GM21447 (cell line): ENCODE data around the gene DCXR.

Experiments used
- ATAC-seq: cut with Tn5 transposase; IDR thresholded peaks from one replicate; pipeline ENCODE4 v1.9.1; 2021; ENCODE audit not compliant: unreplicated experiment

The DCXR gene

DNA sequence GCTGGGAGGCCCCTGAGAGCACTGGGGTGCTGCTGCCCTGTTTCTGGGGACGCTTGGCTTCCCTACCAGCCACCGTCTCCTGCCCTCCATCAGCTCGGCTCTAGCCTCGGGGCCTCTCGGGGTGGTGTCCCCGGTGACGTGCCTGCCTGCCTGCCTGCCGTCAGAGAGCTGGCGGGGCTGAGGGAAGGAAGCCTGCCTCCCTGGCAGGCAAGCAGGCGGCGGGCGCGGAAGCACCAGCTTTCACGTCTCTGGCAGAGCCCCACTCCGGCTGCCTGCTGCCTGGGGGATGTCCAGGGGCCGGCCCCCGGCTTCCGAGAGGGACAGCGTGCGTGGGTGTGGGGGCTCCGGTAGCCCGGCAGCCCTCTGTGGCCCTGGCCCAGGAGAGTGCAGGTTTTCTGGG lies 24.2 kb downstream of the DCXR start:
- no peak for ATAC-seq

DNA sequence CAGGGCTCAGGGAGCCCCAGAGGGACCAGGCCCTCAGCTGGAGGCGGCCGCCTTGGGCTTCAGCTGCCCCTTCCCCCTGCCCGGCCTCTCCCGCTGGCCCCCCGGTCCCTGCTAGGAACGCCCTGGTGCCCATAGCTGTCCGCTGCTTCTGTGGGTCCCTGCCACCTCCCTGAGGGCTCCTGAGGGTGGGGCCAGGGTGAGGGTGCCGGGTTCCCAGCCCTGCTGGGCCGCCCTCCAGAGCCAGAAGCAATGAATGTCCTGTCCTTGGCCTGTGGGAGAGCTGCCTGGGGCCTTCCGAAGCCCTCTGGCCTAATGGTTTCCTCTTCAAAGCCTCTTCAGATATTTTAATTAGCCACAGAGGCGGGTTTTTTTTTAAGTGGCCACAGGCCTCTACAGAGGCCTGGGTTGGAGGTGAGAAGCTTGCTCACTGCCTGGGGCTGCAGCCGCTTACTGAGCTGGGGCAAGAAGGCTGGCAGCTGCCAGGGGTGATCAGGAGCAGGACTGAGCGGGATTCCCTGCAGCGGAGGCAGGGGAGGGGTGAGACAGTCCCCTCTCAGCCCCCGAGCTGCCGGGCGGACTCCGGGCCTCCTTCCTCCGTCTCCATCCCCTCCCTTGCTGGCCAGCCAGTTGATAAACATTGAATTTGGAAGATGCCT lies 24.7 kb downstream of the DCXR start:
- no peak for ATAC-seq

DNA sequence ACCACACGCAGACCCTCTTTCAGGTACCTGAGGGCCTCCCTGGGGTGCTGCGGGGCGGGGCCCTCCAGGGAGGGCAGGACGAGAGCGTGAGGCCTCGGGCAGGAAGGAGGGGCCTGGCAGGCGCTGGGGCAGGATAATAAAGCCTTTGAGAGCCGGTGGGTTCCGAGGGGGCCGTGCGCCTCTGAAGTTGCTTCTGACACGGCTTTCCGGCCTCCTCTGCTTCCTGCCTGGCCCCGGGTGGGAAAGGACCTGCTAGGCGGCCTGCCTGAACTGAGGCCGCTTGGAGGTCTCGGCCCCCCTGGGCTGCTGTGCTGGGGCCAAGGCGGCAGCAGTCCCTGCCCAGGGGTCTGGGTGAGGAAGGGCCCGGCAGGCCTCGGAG lies 25.2 kb downstream of the DCXR start:
- ATAC-seq, result no peak

DNA sequence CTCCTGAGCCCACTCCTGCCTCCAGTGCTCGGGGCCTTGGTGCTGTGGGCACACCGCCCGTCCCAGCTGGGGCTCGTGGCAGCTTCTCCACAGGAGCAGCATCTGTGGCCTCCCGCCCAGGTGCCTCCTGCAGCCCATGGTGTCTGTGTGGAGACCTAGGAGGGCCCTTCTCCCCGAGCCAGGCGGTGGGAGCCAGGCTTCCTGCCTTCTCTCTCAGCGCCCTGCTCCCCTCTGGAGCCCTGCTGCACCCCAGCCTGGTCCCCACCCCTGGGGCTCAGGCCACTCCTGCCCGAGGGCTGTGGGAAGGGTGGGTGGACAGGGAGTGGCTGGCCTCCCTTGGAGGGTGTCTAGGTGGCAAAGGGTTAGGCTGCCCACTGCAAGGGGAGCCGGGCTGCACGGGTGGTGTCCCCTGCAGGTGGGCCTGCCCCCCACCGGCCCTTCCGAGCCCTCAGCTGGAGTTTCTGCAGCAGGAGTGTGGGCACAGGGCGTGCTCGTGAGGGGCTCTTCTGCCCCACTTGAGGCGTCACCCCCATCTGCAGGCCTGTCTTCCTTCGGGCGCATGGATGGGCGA lies 25.8 kb downstream of the DCXR start:
- ATAC-seq, result no peak

DNA sequence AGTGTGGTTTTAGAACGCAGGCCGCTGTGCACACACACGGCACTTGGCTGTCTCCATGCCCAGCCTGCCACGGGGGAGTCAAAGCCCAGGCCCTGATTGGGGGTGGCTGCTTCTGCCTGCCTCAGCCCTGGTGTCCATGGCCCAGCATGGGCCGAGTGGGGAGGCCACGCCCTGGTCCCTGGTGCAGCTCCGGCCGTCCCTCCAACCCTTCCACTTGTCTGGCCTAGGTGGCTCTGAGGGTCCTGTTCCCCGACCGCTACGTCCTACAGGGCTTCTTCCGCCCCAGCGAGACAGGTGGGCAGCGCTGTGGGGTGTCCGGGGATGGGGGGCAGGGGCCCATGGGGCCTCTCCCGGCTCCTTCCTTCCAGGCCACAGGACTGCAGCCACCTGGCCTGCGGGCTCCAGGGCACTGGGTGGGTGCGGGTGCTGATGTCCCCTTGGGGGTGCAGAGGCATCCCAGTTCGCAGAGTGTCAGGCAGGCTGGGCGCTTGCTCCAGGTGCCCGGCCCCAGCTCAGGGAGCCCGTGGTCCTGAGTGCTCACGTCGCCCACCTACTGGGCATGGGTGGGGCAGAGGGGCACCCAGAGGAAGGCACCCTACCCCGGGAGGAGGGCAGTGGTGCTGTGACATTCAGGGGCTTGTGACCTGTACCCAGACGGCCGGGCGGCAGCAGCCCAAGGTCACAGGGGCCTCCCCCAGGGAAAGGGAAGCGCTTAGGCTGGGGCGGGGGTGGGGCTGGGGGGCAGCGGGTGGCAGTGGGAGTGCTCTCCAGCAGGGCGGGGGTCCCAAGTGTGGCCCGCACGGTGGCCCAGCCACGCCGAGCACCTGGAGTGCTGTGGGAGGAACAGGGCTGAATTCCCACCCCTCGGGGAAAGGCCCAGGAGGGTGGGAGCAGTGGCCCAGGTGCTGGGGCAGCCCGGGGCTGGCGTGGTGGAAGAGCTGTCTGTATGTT lies 26.6 kb downstream of the DCXR start:
- no peak for ATAC-seq

DNA sequence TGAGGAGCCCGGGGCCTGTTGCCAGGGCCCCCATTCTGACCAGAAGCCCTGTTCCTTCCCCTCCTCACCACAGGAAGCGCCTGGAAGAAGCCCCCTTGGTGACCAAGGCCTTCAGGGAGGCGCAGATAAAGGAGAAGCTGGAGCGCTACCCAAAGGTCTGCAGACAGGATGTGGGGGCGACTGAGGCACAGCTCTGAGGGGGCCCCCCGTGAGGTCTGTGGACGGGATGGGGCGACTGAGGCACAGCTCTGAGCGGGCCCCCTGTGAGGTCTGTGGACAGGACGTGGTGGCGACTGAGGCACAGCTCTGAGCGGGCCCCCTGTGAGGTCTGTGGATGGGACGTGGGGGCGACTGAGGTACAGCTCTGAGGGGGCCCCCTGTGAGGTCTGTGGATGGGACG lies 28.1 kb downstream of the DCXR start:
- no peak for ATAC-seq

DNA sequence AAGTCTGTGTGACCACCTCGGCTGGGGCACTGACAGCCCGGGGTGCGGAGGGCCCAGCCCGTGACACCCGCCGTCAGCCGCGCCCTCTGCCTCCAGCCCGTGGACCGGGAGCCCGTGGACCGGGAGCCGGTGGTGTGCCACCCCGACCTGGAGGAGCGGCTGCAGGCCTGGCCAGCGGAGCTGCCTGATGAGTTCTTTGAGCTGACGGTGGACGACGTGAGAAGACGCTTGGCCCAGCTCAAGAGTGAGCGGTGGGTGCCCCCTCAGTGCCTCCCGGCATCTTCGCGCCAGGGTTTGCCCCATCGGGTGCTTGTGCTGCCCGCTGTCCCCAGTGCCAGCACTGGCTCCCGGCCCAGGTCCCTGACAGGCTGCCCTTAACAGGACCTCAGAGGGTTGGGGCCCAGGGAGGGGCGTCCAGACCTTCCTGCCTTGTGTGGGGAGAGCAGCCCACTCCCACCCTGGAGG lies 28.5 kb downstream of the DCXR start:
- ATAC-seq, result no peak

DNA sequence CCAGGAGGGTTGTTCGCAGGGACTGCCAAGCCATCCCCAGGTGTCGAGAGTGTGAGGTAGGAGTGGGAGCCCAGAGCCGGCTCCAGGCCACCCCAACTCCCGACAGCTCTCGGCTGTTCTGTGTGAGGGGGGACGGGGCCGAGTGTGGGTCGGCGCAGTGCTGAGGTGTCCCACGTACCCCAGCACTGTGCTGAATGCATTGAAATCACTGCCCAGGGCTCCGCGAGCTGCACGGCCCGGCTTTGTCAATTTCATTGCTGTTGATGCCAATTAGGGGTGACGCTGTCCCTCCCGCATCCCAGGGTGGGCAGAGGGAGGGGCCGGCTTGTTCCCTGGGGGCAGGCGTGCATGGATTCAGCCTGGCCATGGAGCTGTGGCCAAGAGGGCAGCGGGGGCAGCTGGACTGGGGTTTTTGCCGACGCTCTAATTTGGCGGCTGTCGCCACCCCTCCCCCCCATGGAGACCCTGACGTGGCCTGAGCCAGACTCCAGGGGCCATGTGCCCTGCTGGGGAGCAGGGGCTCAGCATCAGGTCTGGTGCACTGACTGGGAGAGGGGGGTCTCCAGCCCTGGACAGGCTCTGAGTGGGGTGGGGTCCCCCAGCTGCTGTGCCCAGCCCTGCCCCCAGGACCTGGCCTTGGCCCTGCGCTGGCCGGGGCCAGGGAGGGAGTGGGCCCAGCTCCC lies 29.1 kb downstream of the DCXR start:
- no peak for ATAC-seq

DNA sequence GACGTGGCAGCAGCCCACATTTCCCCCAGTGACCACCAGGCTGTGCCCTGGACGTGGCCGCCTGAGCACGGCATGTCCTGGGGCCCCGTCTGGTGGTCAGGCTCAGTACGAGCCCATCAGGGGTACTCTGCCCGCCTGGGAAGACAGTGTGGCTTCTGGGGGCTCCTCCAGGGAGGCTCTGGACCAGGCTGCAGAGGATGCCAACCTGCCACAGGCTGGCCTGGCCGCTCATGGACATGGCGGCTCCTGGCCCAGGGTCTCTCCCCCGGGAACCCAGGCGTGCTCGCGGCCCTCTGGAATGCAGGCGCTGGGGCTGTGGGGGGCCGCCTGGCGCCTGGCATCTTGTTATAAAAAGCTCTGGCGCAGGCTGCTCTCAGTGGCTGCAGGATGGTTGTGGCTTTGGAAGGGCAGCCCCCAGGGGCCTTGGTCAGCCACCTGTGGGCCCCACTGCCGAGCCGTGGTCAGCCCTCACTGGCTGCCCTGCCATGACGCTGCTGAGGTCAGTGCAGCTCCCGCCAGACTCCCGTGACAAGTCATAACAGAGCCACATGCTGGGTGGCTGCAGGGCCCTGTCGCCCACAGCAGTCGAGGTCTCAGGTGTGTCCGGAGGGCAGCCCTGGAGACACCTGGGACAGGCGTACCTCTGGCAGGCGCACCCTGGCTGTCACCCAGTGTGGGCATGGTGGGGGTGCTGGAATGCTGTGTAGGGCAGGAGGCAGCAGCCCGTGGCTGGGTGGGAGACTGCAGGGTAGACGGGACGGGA lies 29.8 kb downstream of the DCXR start:
- no peak for ATAC-seq

DNA sequence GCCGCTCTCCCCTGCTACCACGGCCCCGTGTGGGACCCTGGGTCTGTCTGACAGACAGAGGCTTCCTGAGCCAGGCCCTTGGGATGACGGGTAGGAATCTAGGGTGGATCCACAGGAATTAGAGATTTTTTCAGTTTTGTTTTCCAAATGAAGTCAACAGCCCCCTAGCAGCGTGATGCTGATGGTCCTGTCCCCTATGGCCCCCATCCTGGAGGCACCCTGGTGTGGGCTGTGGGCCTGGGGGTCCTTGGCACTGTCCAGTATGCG lies 30.3 kb downstream of the DCXR start:
- ATAC-seq, result no peak

DNA sequence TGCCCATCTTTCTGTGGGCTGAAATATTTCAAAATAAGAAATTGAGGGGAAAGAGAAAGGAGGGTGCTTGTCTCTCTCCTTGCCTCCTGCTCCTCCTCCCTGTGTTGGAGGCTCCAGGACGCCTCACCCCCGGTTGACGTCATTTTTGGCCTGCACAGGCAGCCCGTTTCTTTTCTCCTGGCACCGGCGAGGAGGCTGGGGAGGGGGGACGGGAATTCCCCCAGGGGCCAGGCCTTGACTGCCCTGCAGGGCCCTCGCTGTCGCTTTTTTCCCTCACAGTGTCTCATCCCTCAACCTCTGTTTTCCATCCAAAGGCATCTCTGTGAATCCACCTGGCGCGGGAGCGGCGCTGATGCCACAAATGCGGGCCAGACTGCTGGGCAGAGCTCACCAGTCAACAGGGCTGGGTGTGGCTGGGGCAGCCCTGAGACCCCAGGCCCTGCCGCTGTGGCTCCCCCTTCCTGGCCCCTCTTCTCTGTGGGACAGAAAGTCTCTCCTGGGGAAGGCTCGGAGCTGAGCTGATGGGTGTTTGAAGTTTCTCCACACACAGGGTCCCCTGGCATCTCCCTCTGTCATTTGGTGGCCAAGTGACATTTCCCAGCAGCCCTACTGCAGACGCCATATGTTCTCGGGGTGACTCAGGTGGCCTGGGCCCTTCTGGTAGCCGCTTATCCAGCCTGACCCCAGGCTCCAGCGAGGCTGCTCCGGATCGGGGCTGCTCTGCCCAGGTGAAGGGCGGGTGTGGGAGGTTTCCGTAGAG lies 30.8 kb downstream of the DCXR start:
- ATAC-seq, result no peak

DNA sequence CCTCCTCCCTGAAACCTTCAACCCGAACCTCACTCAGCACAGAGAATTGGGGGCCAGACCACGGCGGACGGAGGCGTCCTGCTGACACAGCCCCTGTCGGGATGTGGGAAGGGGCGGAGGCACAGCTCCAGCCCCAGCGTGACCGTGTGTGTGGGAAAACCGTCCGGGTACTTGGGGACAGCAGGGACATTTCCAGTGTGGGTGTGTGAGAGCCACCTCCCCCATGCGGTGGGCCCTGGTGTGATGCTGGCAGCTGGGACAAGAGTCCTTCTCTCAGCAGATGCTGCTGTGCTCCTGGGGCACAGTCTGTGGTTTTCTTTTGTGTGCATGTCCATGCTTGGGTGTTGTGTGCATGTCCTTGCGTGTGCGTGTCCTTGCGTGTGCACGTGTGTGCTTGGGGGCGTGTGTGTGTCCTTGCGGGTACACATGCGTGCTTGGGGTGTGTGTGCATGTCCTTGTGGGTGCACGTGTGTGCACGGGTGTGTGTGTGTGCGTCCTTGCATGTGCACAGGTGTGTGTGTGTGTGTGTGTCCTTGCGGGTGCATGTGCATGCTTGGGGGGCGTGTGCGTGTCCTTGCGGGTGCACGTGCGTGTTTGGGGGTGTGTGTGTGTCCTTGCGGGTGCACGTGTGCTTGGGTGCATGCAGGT lies 31.7 kb downstream of the DCXR start:
- ATAC-seq, result no peak

DNA sequence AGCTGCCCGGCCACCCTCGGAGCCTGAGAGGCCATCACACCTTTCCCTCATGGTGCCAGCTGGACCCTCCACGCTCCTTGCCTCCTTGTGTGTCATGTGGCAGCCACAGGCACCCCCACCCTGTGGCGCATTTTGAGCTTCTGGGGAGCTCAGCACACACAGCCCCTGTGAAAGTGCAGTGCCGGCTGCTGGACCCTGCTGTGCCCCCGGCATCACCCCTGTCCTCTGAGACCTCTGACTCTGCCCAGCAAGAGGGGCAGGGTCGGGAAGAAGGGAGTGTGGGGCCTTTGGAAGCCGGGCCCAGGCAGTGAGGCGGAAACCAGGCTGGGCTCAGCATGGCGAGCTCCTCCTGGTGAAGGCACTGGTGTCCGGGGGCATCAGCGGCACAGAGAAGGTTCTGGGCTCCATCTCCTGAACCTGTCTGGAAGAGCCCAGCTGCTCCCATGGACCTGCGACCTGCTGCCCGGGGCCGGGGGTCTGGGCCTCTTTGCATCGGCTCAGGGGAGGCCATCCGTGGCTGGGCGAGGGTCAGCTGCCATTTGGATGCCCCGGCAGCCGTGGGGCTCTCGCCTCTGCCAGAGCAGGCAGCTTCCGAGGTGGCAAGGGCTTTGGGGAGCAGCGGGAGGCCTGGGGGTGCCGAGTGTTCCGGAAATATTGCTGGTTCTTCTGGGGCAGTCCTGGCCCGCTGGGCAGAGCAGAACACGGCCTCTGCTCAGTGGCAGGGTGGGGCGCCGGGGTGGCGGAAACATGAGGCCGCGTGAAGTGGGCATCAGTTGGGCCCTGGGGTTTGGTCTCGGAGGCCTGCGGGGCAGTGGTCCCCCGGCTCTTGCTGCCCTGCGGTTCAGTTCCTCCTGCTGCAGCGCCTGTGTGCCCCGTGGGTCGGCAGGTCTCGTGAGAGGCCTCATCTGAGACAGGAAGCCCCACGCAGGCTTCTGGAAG lies 32.7 kb downstream of the DCXR start:
- no peak for ATAC-seq

DNA sequence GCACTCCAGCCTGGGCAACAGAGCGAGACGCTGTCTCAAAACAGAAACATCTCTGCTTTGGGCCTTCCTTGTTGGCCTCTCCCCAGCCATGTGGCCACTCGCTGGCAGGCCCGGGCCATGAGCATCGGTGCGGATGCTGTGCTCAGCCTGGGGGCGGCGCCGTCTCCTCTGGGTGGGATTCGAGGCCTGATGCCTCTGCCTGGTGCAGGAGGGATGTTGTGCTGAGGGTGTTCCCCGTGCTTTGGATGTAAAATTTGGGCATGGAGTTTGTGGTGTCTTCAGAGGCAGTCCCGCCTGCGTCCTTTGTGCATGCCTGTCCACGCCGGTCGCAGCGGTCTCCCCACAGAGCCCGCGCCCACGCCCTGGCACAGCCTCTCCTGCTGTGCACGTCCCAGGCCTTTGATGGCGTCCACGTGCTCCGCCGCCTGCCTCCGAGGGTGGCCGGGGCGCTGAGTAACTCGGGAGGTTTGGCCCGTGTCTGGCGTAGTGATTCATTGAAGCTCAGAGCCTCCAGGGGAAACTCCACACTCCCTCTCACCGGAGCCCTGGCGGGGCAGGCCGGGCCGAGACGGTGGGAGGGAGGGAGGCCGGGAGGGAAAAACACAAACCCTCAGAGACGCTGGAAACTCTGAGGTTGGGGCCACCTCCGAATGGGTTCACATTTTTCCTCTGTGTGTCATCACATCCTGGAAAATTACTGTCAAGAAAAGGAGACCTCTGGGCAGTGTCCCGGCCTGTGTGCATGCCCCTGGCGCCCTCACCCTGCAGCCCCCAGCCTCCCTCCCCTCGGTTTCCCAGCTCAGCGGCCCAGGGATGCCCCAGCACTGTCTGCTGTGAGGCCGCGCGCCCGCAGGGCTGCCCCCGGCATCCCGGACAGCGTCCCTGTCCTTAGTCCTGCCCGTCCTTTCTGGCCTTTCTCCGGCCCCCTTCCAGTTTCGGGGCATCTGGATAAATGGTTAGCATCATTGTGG lies 33.8 kb downstream of the DCXR start:
- no peak for ATAC-seq

DNA sequence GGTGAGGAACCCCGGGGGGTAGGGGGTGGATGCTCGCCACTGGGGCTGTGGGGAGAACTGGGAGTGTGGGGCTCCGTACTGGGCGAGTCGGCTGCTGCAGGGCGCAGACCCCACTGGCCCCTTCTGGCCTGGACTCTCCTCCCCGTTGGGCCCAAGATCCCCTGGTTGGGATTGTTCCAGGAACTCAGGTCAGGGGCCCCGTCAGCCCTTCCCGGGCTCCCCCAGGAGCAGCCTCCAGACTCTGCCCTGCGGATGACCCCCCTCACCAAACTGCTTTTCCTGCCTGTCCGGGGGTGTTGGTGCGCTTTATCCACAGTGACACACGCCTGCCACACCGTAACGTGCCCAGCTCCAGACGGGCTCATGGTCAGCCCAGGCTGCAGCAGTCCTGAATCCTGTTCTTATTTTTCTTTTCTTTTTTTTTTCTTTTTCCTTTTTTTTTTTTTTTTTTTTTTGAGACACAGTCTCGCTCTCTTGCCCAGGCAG lies 35.9 kb downstream of the DCXR start:
- ATAC-seq, result no peak

DNA sequence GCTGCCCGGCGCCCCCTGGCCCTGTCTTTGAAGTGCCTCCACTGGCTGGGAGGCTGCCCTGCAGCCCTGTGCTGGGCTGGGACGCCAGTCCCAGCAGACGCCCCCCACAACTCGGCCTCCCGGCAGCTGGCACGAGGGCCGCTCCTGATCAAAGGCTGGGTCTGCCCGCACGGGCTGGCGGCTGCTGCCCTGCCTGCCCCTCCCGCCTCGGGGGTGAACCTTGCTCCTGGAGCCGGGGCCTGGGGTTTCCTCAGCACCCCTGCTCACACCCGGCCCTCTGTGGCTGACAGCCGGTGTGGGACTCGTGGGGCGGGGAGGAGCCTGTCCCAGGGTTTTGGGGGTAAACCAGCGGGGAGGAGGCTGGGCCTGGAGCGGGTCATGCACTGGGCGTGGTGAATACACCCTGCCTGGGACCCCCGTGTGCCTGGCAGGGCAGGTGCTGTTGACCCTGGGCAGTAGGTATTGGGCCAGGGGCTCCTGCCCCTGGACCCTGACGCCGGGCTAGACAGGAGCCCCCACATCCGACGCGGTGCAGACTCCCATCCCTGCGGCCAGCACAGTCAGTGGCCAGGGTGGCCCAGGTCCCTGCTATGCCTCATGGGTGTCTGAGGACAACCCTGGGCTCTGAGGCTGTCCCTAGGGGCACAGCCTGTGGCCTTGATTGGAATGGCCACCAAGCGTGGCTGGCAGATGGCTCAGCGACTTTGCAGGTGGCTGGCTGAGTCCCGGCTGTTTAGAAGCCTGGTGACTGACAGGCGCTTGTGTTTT lies 36.5 kb downstream of the DCXR start:
- no peak for ATAC-seq
